ENCODE measurements around the gene MNS1. TPM values are rescaled to one million over a fixed set of nuclear protein-coding genes. Genes with fewer than 3 reads are reported as not detected.

MNS1 gene
- total and polyA plus RNA-seq, 2 of the 13 experiments (the other 11 are each of a cell fraction or from before 2014, with no cell fraction given), result 0.22 to 1.7 TPM

- TF ChIP-seq ZNF503 (CRISPR knock-in tag; IDR thresholded peaks at IDR 0.05) (no peak), ZNF546 (CRISPR knock-in tag; conservative IDR thresholded peaks at IDR 0.05) (no peak), NFE2 (CRISPR knock-in tag; IDR thresholded peaks at IDR 0.05) (no peak), ZMYM2 (CRISPR knock-in tag; IDR thresholded peaks at IDR 0.05) (no peak), ZNF383 (CRISPR knock-in tag; IDR thresholded peaks at IDR 0.05; ENCODE audit: borderline replicate concordance) (no peak), TFAP4 (IDR thresholded peaks at IDR 0.05; ENCODE audit: borderline replicate concordance, low read depth) (no peak), ZSCAN21 (CRISPR knock-in tag; IDR thresholded peaks at IDR 0.05; ENCODE audit: borderline replicate concordance) (no peak), PPARG (CRISPR knock-in tag; conservative IDR thresholded peaks at IDR 0.05) (no peak), BRCA1 (CRISPR knock-in tag; IDR thresholded peaks at IDR 0.05) (no peak)
Observed at GRCh38 chr15:56472278-56472677, 7.3 kb upstream of the MNS1 start (continued).

- intact Hi-C loops (cut with micrococcal nuclease; ENCODE audit: unreplicated experiment) (no loop called here), in situ Hi-C loops (cut with HindIII; ENCODE audit: extremely low pct_ligation_motif_present, low pct_unique_long_range_greater_than_20kb) (no loop called here)
- Histone ChIP-seq H2AFZ (ENCODE audit: low read length) (no peak overlapping the region), H3K9ac (ENCODE audit: insufficient read depth, low read depth, low read length) (no peak overlapping the region), H3K9me3 (ENCODE audit: low read length) (no peaks in the 10 kb centered on the region), H3K27ac (ENCODE audit: extremely low read length, insufficient read depth, low read length) (no peak overlapping the region), H3K27me3 (ENCODE audit: control insufficient read depth in 1 of 2, insufficient read depth in 2 of 2, low read length in 2 of 2) (no peaks in the 10 kb centered on the region), H3K4me1 (ENCODE audit: insufficient read depth, low read length) (peaks cover 20% of the 10 kb centered on the region), H4K20me1 (ENCODE audit: insufficient read depth, low read length) (no peaks in the 10 kb centered on the region), H3K36me3 (replicated peaks in 1 of 2; ENCODE audit: control insufficient read depth in 1 of 2, insufficient read depth in 2 of 2, low read length in 2 of 2) (no peaks in the 10 kb centered on the region), H3K4me2 (ENCODE audit: low read depth, low read length) (no peak overlapping the region), H3K79me2 (ENCODE audit: insufficient read depth, low read length) (no peaks in the 10 kb centered on the region), H3K4me3 (replicated peaks in 1 of 3; ENCODE audit: insufficient read depth in 1 of 3, low read depth in 2 of 3, low read length in 3 of 3) (no peak overlapping the region)
- TF ChIP-seq CREB1 (IDR thresholded peaks at IDR 0.05) (0 out of 2 replicates have a peak, but pooled peaks have one; percentile 16), CREB1 (CRISPR knock-in tag; IDR thresholded peaks at IDR 0.05) (no peak), FOXJ3 (CRISPR knock-in tag; IDR thresholded peaks at IDR 0.05; ENCODE audit: borderline replicate concordance) (no peak), TOE1 (CRISPR knock-in tag; IDR thresholded peaks at IDR 0.05) (no peak), HOXA5 (CRISPR knock-in tag; IDR thresholded peaks at IDR 0.05) (no peak), CCDC6 (CRISPR knock-in tag; IDR thresholded peaks at IDR 0.05) (no peak), ATF7 (IDR thresholded peaks at IDR 0.05) (peak; percentile 85), ATF7 (CRISPR knock-in tag; IDR thresholded peaks at IDR 0.05) (no peak)
- ChIA-PET POLR2A (no interaction called here), CTCF (ENCODE audit: low intra/inter-chr PET ratio, low total read pairs) (no interaction called here)
- BruUV-seq (replicated peaks), result no TSS peak
- WGBS (ENCODE audit: low lambda C conversion rate), result 20% methylated on average over 5 of the region's 5 CpGs
- FAIRE-seq, result no peak
- no peak for DNase-seq (ENCODE audit: low spot score)
- ATAC-seq, result no peak
Observed at GRCh38 chr15:56471440-56472069, 6.6 kb upstream of the MNS1 start.
